SK-N-SH (cell line): Measurements from ENCODE around the gene DLGAP3.

Experiments
- CTCF ChIP-seq: fragments of 200-600 bp; sonication (generic); IDR thresholded peaks from 2 replicates; pipeline ENCODE4 v1.6.1; 2017; ENCODE audit warnings: antibody characterized with exemption, mild to moderate bottlenecking, moderate library complexity
- IRF3 ChIP-seq: fragments of 150-350 bp; IDR thresholded peaks from 2 replicates; pipeline ENCODE4 v1.6.1; 2016; ENCODE audit warnings: mild to moderate bottlenecking, low read depth, low read length
- POLR2AphosphoS5 ChIP-seq: IDR thresholded peaks from 2 replicates; pipeline ENCODE4 v1.6.1; 2012; ENCODE audit warnings: low read depth, low read length
- RAD21 ChIP-seq: IDR thresholded peaks from 2 replicates; pipeline ENCODE4 v1.6.1; 2012; ENCODE audit warnings: mild to moderate bottlenecking, low read length
- RCOR1 ChIP-seq: fragments of 150-350 bp; IDR thresholded peaks from 2 replicates; pipeline ENCODE4 v1.6.1; 2017; ENCODE audit warnings: antibody characterized with exemption, low read length
- RXRA ChIP-seq: IDR thresholded peaks from 2 replicates; pipeline ENCODE4 v1.4.0; 2012; ENCODE audit warnings: low read depth, mild to moderate bottlenecking, borderline replicate concordance
- SMC3 ChIP-seq: IDR thresholded peaks from 2 replicates; pipeline ENCODE4 v1.6.1; 2012; ENCODE audit warnings: low read depth, low read length, improper control_type of control experiment
- TCF12 ChIP-seq: IDR thresholded peaks from 2 replicates; pipeline ENCODE4 v1.4.0; 2012
- TEAD4 ChIP-seq: IDR thresholded peaks from 2 replicates; pipeline ENCODE4 v1.4.0; 2012; ENCODE audit warnings: mild to moderate bottlenecking, borderline replicate concordance; ENCODE audit not compliant: insufficient read depth
- YY1 ChIP-seq: IDR thresholded peaks from 2 replicates; pipeline ENCODE4 v1.4.0; 2012; ENCODE audit warnings: low read depth, mild to moderate bottlenecking
- TF ChIP-seq, protein P1 (sequence below): IDR thresholded peaks from 2 replicates; pipeline ENCODE4 v1.4.0; 2012; ENCODE audit warnings: low read depth, borderline replicate concordance
- TF ChIP-seq, protein P2 (sequence below): IDR thresholded peaks from 2 replicates; pipeline ENCODE4 v1.6.1; 2012; ENCODE audit warnings: mild to moderate bottlenecking, low read depth, low read length, moderate library complexity

GRCh38 chr1:34879230-34879629 lies 50.2 kb downstream of the DLGAP3 start:
- TF ChIP-seq SMC3 (no peak), CTCF (no peak), IRF3 (no peak), TCF12 (no peak), POLR2AphosphoS5 (no peak), RAD21 (no peak), RXRA (no peak), TEAD4 (no peak), YY1 (no peak), RCOR1 (no peak)
- TF ChIP-seq, protein P1, sequence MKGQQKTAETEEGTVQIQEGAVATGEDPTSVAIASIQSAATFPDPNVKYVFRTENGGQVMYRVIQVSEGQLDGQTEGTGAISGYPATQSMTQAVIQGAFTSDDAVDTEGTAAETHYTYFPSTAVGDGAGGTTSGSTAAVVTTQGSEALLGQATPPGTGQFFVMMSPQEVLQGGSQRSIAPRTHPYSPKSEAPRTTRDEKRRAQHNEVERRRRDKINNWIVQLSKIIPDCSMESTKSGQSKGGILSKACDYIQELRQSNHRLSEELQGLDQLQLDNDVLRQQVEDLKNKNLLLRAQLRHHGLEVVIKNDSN, result no peak
- TF ChIP-seq, protein P2, sequence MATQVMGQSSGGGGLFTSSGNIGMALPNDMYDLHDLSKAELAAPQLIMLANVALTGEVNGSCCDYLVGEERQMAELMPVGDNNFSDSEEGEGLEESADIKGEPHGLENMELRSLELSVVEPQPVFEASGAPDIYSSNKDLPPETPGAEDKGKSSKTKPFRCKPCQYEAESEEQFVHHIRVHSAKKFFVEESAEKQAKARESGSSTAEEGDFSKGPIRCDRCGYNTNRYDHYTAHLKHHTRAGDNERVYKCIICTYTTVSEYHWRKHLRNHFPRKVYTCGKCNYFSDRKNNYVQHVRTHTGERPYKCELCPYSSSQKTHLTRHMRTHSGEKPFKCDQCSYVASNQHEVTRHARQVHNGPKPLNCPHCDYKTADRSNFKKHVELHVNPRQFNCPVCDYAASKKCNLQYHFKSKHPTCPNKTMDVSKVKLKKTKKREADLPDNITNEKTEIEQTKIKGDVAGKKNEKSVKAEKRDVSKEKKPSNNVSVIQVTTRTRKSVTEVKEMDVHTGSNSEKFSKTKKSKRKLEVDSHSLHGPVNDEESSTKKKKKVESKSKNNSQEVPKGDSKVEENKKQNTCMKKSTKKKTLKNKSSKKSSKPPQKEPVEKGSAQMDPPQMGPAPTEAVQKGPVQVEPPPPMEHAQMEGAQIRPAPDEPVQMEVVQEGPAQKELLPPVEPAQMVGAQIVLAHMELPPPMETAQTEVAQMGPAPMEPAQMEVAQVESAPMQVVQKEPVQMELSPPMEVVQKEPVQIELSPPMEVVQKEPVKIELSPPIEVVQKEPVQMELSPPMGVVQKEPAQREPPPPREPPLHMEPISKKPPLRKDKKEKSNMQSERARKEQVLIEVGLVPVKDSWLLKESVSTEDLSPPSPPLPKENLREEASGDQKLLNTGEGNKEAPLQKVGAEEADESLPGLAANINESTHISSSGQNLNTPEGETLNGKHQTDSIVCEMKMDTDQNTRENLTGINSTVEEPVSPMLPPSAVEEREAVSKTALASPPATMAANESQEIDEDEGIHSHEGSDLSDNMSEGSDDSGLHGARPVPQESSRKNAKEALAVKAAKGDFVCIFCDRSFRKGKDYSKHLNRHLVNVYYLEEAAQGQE, result no peak
